MG63 (cell line): ENCODE measurements around the gene LRRN1. TPM values are rescaled to one million over a fixed set of nuclear protein-coding genes. Genes with fewer than 3 reads are reported as not detected.
A peak's percentile ranks its signal among the peaks of the same experiment; 100 is the strongest.

Source experiments
- DNase-seq: peaks from one replicate; pipeline ENCODE4 v3.0.0-alpha.2; 2020
- H3K27me3 ChIP-seq: fragments of 250-450 bp; sonication (Bioruptor Pico); 2 replicates; pipeline ENCODE4 v1.5.1; 2020; ENCODE audit warnings: mild to moderate bottlenecking, moderate library complexity
- H3K36me3 ChIP-seq: fragments of 250-450 bp; sonication (Bioruptor Pico); 2 replicates; pipeline ENCODE4 v1.5.1; 2020; ENCODE audit warnings: mild to moderate bottlenecking, moderate library complexity
- H3K4me3 ChIP-seq: fragments of 250-450 bp; sonication (Bioruptor Pico); 2 replicates; pipeline ENCODE4 v1.5.1; 2020; ENCODE audit warnings: mild to moderate bottlenecking, moderate library complexity
- H3K9me3 ChIP-seq: fragments of 250-450 bp; sonication (Bioruptor Pico); 2 replicates; pipeline ENCODE4 v1.5.1; 2020; ENCODE audit warnings: mild to moderate bottlenecking, moderate library complexity
- total RNA-seq: library from RNA; depleted of rRNA; stranded (reverse); fragments of >200 nt; shearing (Covaris generic); gene quantifications from 2 replicates; pipeline ENCODE4 v1.2.3, GENCODE V29; 2014; ENCODE audit warnings: low replicate concordance; rRNA removed

Gene LRRN1
- not detected in 2 replicates for total RNA-seq

DNA sequence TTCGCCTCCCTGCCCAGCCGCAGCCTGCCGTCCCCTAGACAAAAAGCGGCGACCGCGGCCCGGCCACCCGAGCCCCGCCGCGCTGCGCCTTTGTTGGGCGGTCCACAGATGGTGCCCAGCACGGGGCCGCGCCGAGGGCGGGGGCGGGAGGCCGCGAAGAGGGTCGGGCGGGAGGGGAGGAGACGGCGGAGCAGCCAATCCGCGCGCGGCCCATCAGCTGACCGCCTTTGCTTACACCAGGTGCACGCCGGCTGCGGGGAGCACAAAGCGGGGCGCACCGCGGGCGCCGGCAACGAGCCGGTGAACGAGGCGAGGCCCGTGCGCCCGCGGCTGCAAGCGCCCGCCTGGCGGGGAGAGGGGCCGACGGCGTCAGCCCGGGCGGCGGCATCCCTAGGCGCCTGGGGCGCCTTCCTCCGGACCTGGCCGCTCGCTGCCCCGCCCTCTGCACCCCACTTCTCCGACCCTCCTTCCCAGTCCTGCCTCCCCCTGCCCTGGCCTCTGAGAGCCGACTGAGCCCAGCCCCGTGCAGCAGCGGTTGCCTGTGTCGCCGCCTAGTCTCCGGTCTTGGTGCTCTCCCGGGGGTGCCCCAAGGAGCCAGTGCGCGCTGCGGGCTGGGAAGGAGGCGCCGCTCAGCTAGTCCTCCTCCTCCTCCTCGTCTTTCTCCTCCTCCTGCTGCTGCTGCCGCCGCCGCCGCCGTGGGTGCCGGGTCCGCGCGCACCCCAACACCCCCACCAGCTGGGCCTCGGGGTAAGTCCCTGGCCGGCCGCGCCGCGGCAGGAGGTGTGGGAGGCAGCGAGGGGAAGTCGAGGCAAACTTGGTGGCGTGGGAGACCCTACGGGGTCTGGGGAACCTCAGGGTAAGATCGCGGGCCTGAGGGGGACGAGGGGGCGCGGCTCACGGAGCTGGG lies at the start of gene LRRN1:
LRRN1 (plus strand) TSS at position 259 of the 907 bp plus-strand sequence. CDS start 45,211 bp downstream, outside the sequence.
- Histone ChIP-seq H3K9me3 (no peaks in the 10 kb centered on the region), H3K27me3 (peaks cover 30% of the 10 kb centered on the region), H3K4me3 (0 out of 2 replicates have a peak within 1 kb of the TSS, but pooled peaks have one; percentile 13), H3K36me3 (no peaks in the 10 kb centered on the region)
- DNase-seq = peak; percentile 14

DNA sequence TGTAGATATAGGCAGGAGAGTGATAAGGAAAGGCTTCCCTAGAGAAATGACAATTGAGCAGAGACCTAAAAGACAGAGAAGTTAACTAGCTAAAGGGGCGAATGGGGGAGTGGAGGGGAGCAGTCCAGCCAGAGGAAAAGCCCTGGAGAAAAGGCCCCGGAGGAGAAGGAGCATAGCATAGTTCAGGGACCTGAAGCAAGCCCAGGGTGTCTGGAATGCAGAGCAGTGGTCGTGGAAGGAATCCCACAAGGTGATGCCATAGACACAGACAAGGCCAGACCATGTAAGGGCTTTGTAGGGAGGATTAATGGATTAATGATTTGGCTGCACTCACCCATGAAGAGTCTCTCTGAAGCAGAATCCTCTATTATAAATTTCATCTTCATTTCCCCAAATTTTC lies 45.8 kb upstream of the LRRN1 start:
- H3K4me3 ChIP-seq = no peak overlapping the region
- DNase-seq = no peak

DNA sequence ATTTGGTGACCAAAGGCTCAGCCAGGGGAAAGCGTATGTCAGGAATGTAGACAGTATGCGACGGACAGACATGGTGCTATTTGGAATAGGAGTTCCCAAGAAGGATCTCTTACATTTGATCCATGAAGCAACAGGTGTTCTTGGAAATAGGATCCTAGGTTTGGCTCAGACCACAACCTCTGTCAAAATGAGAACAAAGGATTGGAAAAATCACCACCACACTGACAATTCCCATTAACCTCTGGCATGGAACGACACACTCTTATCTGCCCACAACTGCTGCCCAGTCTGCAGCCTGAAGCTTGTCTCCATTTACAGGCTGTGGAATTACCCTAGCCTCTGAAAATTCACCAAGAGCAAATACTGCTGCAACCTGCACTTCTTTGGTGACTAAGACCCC lies 33.6 kb upstream of the LRRN1 start:
- H3K4me3 ChIP-seq = no peak overlapping the region
- no peaks in the 10 kb centered on the region for H3K27me3 ChIP-seq
- no peaks in the 10 kb centered on the region for H3K9me3 ChIP-seq
- DNase-seq = no peak
- H3K36me3 ChIP-seq = no peaks in the 10 kb centered on the region

More for the DNA sequence above, 45.8 kb upstream of the LRRN1 start:
- Histone ChIP-seq H3K9me3 (no peaks in the 10 kb centered on the region), H3K27me3 (no peaks in the 10 kb centered on the region), H3K36me3 (no peaks in the 10 kb centered on the region)

DNA sequence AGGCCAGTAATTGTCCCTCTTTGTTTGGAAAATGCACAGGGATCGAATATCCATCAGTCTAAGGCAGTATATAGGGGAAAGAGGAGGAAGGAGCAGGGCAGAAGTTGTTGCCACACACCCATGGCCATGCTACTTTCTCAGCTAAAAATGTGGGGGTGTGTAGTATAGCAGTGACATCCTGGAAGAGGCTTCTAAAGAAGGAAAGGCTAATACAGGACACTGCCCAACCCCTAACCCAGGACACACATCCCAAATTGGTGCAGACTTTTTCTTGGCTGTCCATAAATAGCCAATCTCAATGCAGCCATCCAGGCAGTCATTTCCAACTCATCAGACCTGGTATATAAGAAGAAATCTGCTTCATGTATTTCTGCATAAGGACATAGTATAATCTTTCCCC lies 33.1 kb upstream of the LRRN1 start:
- DNase-seq = no peak
- no peaks in the 10 kb centered on the region for H3K9me3 ChIP-seq

DNA sequence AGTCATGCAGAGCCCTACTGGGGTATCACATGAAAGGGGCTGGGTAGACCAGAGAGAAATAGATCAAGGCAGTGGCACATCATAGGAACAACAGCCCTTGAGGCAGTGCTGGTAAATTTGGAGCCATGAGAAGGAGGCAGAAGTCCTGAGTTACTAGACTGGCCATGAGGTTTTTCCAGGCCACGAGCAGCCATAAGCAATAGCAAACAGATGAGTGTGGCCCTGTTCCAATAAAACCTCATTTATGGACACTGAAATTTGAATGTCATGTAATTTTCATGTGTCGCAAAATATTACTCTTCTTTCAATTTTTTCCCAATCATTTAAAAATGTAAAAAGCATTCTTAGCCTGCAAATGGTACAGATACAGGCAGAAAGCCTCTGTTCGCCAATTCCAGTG lies 28.1 kb upstream of the LRRN1 start:
- no peaks in the 10 kb centered on the region for H3K36me3 ChIP-seq
- DNase-seq = no peak
- H3K4me3 ChIP-seq = no peak overlapping the region
- no peaks in the 10 kb centered on the region for H3K9me3 ChIP-seq
- H3K27me3 ChIP-seq = no peaks in the 10 kb centered on the region

More for the DNA sequence above, 33.1 kb upstream of the LRRN1 start:
- no peaks in the 10 kb centered on the region for H3K36me3 ChIP-seq
- no peak overlapping the region for H3K4me3 ChIP-seq
- H3K27me3 ChIP-seq = no peaks in the 10 kb centered on the region

DNA sequence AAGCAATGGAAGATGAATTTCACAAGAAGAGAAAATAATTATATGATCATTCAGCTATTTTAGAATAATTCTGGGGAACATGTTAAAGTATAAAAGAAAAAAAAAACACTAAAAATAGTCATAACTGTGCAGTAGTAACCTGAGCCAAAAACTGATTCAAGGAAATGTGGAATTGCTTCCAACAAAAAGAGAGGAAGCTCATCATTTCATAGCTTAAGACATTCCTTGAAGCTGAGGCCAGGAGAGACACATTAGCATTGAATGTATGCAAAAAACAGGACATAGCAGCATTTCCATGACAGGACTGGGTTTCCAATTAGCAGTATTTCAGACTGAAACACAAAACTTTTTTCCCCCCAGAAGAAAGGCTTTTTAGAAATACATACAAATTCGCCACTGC lies 27.7 kb upstream of the LRRN1 start:
- no peaks in the 10 kb centered on the region for H3K27me3 ChIP-seq
- DNase-seq = no peak
- H3K36me3 ChIP-seq = no peaks in the 10 kb centered on the region
- H3K4me3 ChIP-seq = no peak overlapping the region
- H3K9me3 ChIP-seq = no peaks in the 10 kb centered on the region

DNA sequence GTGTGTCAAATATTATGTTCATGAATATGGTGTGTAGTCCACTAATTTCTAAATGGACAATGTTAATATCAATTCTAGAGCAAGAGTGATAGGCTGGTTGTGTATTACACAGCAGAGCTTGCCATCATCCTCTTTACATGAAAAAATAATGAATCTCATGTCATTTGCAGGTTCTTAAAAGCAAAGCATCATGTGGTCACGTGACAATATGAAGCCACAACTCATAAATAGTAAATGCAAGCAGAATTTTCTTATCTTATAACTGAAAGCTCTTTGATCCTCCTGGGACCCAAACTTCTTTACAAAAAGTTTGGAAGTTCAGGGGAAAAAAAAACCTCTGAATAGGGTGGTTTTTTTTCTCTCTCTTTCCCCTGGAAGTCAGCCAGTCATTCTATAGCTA lies 26.9 kb upstream of the LRRN1 start:
- Histone ChIP-seq H3K9me3 (no peaks in the 10 kb centered on the region), H3K4me3 (no peak overlapping the region), H3K27me3 (no peaks in the 10 kb centered on the region), H3K36me3 (no peaks in the 10 kb centered on the region)
- no peak for DNase-seq

DNA sequence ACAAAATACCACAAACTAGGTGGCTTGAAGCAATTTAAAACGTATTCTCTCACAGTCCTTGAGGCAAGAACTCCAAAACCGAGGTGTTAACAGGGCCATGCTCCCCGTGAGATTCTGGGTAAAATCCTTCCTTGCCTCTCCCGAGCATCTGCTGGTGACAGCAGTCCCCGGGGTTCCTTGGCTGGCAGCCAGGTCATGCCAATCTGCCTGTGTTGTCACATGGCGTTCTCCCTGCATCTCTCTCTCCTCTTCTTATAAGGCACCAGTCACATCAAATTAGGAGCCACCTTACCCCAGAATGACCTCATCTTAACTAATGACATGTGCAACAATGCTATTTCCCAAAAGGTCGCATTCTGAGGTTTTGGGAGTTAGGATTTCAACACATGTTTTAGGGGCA lies 26.3 kb upstream of the LRRN1 start:
- no peak overlapping the region for H3K4me3 ChIP-seq
- DNase-seq = no peak
- no peaks in the 10 kb centered on the region for H3K36me3 ChIP-seq
- H3K27me3 ChIP-seq = no peaks in the 10 kb centered on the region
- no peaks in the 10 kb centered on the region for H3K9me3 ChIP-seq

DNA sequence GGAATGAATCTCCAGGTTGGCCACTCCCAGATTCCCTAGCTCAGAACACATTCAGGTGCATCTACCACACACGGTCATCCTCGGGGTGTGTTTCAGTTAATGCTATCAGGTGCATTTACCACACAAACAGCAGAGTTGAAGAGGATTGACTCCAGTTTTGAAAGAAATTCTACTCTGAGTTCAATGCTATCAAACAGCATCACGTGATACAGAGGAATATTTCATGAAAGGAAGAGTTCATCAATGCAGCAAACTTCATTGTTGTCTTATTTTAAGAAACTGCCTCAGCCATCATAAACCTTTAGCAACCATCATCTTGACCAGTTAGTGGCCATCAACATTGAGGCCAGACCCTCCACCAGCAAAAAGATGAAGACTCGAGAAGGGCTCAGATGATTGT lies 22.6 kb upstream of the LRRN1 start:
- Histone ChIP-seq H3K36me3 (no peaks in the 10 kb centered on the region), H3K4me3 (no peak overlapping the region), H3K27me3 (no peaks in the 10 kb centered on the region), H3K9me3 (no peaks in the 10 kb centered on the region)
- DNase-seq = no peak

DNA sequence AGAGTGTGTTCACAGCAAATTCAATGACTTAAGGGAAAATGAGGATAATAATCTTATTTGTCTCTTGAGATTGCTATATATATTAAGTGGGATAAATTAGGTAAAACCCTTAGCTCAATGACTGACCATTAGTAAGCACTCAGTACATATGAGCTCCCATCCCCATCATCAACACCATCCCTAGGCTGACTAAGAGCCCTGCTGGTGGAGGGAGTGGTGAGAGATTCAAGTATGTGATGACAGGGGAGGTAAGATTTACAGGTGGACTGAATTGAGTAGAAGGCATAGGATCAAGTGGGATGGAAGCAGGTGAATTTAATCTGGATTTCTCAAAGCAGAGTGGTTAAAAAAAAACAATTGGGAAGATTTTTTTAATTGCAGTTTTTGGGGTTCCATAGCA lies 21.0 kb upstream of the LRRN1 start:
- Histone ChIP-seq H3K27me3 (no peaks in the 10 kb centered on the region), H3K9me3 (no peaks in the 10 kb centered on the region), H3K36me3 (no peaks in the 10 kb centered on the region), H3K4me3 (no peak overlapping the region)
- no peak for DNase-seq

DNA sequence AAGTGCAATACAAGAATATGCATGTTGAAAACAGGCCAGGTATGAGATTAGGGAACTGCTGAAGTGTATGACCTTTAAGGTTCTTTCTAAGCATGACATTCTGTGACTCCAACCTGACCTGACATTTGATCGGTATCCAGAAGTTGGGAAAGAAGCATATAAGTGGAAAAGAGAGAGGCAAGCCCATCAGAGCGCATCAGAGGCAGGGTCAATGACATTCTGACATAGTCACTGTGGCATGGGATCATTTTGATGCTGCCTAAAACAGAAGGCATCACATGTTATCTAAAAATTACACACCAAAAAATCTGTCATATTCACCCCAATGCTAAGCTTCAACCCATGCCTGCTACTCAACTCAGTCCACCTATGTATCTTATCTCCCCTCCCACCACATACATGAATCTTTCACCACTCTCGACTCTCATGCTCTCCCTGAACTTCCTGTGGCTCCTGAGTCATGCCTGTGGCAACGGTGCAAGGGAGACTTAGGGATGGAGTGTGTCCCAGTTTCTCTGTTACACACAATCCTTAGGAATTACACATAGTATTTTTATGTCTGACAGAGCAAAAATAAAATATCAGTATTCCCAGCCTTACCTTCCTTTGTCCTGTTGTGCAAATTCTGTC lies 20.5 kb upstream of the LRRN1 start:
- Histone ChIP-seq H3K27me3 (no peaks in the 10 kb centered on the region), H3K9me3 (no peaks in the 10 kb centered on the region), H3K36me3 (no peaks in the 10 kb centered on the region), H3K4me3 (no peak overlapping the region)
- DNase-seq = peak; percentile 15

DNA sequence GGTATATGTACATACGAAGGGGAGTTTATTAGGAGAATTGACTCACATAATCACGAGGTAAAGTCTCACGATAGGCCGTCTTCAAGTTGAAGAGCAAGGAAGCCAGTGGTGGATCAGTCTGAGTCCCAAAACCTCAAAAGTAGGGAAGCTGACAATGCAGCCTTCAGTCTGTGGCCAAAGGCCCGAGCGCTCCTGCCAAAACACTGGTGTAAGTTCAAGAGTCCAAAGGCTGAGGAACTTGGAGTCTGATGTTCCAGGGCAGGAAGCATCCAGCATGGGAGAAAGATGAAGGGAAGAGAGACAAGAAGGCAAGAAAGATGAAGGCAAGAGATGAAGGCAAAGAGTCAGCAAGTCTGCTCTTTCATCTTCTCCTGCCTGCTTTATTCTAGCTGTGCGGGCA lies 16.8 kb upstream of the LRRN1 start:
- Histone ChIP-seq H3K27me3 (no peaks in the 10 kb centered on the region), H3K36me3 (no peaks in the 10 kb centered on the region), H3K4me3 (no peak overlapping the region), H3K9me3 (no peaks in the 10 kb centered on the region)
- no peak for DNase-seq

DNA sequence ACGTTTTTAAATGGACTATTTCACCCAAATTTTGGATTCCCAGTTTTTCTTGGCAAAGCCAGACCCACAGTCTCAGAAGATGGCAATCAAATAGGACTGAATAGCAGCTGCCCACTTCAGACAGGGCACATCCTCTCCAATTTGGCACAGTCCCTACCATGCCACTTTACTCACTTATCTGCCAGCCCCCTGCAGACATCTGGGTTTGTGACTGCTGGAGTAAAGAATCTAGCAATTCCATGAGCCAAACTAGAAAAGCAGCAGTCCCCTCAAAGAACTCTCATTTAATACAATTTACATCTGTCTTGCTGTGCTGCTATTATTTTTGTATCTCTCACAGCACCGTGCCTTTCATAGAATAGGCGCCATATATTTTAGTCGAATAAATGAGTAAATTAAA lies 16.0 kb upstream of the LRRN1 start:
- H3K4me3 ChIP-seq = no peak overlapping the region
- no peaks in the 10 kb centered on the region for H3K36me3 ChIP-seq
- H3K9me3 ChIP-seq = no peaks in the 10 kb centered on the region
- DNase-seq = no peak
- no peaks in the 10 kb centered on the region for H3K27me3 ChIP-seq

DNA sequence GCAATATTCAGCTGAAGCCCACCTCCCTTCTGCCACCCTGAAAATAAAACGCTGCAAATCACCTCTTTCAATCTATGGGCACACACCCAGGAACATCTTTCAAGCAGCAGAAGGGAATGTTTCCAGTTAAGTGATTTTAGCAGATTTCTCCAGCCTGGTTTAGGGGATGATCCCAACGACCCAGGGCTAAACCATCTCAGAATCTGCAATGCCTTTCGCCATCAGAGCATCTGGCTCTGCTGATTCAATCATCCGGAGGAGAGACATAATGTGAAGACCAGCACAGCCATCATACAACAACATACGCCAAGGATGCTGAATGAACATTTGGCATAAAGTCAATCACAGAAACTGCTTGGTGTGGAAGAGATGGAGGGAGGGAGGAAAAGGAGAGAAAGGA lies 15.5 kb upstream of the LRRN1 start:
- H3K36me3 ChIP-seq = no peaks in the 10 kb centered on the region

DNA sequence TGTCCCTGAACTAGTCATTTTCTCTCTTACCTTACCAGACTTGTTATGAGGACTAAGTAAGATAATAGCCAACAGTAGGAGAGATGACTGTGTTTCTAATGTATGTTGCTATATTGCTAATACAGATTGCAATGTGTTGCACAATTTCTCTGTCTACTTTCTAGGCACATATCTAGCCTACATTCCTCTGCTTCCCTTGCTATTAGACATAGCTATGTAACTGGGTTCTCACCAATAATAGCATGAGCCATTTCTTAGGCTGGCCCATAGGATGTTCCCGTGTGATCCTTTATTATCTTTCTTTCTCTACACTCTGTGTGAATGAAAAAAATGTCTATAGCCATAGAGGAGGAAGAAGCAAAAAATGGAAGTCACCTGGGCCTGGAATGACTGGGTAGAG lies 6.8 kb upstream of the LRRN1 start:
- H3K9me3 ChIP-seq = no peaks in the 10 kb centered on the region
- no peak overlapping the region for H3K4me3 ChIP-seq
- no peaks in the 10 kb centered on the region for H3K27me3 ChIP-seq
- no peak for DNase-seq
- H3K36me3 ChIP-seq = no peaks in the 10 kb centered on the region

More for the DNA sequence above, 15.5 kb upstream of the LRRN1 start:
- no peaks in the 10 kb centered on the region for H3K27me3 ChIP-seq
- no peak overlapping the region for H3K4me3 ChIP-seq
- DNase-seq = no peak
- H3K9me3 ChIP-seq = no peaks in the 10 kb centered on the region

DNA sequence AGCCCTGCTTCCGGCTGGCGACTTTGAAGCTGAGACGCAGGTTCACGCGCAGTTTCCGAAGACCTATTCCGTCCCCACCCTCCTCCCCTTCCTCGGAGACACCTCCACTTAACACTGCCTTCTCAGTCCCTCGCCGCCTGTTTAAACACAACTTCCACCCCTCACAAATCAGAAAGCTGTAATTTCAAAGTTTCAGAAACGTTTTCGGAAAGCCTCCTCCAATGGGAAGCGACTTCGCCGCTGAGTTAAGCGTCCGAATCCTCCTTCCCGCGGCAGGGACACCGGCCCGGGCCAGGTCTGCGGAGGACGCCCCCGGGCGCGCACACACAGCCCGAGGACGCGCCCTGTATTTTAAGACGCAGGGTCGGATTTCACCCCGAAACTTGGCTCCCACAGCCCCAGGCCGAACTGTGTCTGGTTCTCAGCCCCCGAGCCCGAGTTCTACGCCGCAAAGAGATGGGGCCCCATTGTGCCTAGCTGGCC lies 559 bp upstream of the LRRN1 start:
- Histone ChIP-seq H3K4me3 (no peak overlapping the region), H3K36me3 (no peaks in the 10 kb centered on the region), H3K27me3 (peaks cover 30% of the 10 kb centered on the region), H3K9me3 (no peaks in the 10 kb centered on the region)
- DNase-seq = no peak

DNA sequence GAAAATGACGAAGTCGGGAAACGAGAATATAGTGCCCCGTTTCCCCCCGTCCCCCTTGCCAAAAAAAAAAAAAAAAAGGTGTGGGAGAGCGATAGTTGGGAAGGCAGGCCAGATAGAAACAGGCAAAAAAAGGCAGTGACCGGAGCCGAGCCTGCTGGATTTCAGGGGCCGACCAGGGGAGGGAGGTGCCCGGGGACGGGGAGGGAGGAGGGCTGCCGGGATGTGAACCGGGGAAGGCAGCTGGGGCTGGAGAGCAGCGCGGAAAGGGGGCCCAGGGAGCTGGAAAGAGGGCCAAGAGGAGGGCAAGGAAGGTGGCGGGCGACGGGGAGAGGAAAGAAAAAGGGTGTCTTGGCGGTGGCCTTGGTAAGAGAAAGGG lies 837 bp downstream of the LRRN1 start:
- Histone ChIP-seq H3K27me3 (peaks cover 30% of the 10 kb centered on the region), H3K36me3 (no peaks in the 10 kb centered on the region), H3K4me3 (no peak overlapping the region), H3K9me3 (no peaks in the 10 kb centered on the region)
- no peak for DNase-seq
